Stimulated activated CD4-positive, alpha-beta T cell treated with anti-CD3 and anti-CD28 coated beads, Interleukin-15, amount 100 ng/mL, for 48 hours (primary cell): ENCODE measurements around the gene HS1BP3.

ENCODE experiments used
- DNase-seq, 2 donors: peaks; one replicate each; pipeline ENCODE4 v3.0.0-alpha.2; 2020; ENCODE audit warnings: low read depth in 2 of 2

Gene HS1BP3

DNA sequence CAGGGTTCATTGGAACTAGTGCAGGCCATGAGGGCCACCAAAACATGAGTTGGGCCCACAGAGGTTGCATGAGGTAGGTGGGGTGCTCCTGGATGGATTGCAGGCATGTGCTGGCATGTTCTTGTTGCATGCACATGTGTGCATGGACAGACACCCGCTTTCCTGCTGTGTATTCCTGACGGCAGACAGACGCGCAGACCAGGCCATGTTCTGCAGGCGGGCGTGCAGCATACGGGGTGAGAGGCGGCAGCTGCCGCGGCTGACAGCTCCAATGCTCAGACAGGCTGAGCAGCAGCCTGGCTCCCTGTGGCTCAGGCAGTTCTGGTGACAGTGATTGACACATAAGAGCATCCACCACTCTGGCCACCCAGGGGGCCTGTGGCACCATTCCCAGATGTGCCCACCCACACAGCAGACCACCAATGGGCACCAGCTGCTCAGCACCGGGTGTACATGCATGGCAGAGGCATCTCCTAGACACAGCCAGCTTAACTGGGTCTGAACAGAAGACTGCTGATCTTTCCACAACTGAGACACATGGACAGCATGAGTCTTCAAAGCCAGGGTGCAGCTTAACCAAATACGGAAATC, 21.2 kb downstream of the HS1BP3 start:
- no peak for DNase-seq

DNA sequence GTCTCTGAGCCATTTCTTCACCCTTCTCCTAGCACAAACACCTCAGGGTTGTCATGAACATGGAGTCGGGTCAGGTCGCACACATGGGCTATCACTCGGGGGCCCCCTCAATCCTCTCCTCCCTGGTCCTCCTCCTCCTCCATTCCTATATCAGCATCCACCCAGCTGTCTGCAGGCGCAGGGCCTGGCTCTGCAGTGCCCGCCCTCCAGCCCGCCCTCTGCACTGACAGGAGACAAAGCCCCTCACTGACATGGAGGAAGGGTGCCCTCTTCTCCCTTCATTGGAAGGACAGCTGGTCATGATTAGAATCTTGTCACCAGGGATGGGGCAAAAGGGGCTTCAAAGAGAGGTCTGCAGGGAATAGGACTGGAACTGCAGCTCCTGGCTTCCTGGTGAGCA, 21.7 kb downstream of the HS1BP3 start:
- DNase-seq, result no peak

DNA sequence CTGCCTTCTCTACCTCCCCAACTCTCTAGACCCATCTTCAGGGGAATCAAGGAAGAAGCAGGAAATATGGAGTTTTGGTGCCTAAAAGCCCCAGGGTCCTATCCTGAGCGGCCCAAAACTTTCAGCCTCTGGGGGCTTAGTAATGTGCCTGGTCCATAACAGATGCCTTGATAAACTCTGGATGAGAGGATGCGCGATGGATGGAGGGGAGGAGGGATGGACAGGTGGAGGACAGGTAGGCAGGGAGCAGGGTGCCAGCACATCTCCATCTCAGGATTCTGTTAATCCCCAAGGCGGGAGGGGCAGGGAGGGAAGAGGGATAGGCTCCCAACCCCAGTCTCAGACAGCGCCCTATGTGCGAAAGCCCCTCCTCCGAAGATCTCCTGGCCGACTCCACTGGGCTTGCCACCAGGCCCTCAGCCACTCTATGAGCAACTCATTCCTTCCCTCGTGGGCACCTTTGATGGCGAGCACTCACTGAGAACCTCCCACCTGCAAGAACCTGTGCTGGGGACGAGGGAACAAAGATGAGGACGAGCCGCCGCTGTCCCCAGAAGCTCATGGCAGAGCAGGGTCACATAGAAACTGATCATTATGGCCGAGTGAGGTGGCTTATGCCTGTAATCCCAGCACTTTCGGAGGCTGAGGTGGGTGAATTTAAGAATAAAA, 23.1 kb downstream of the HS1BP3 start:
- no peak for DNase-seq

DNA sequence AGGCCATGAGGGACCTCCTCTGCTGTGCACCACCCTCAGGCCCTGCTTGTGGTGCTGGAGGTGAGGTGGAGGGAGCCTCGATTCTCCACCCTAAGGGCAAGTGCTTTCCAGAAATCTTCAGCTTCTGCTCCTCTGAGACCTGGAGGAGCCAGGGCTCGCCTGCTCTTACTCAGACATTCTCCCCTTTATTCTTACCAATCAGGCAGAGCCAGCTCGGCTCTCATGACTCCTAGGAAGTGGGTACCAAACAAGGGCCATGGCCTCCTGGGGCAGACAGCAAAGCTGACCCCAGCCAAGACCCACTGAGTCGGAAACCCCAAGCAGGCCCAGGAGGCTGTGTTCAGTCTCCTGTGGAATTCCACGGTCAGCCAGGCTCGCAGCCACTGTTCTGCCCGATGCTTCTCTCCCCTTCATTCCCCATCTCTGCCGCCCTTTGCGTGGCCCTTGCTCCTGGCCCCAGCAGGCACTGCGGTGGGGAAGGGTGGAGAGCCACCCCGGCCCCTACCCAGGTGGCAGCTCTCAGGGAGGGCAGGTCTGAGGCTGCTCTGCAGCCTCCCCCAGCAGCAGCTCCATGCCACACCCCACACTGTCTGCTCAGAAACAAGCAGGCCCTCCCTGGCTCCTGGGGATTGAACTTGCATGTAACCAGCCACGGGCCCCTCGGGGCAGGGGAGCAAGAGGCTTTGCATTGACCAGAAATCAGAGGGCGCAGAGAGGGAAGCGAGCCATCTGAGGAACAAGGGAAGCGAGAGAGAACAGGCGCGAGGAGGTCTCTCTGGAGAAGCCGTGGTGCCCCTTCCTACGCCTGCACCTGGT, 24.0 kb downstream of the HS1BP3 start:
- no peak for DNase-seq

DNA sequence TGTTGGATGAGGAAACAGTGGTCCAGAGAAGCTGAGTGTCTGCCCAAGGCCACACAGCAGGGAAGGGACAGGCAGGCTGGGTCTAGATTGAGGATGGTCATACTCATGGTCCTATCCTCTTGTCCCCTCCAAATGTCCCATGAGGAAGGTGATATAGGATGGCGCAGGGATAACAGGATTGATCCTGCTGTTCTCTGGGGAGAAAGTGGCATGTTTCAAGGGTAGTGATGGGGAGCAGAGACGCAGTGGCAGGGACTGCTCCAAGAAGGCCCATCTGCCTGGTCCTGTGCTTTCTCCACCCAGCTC, 24.6 kb downstream of the HS1BP3 start:
- no peak for DNase-seq

DNA sequence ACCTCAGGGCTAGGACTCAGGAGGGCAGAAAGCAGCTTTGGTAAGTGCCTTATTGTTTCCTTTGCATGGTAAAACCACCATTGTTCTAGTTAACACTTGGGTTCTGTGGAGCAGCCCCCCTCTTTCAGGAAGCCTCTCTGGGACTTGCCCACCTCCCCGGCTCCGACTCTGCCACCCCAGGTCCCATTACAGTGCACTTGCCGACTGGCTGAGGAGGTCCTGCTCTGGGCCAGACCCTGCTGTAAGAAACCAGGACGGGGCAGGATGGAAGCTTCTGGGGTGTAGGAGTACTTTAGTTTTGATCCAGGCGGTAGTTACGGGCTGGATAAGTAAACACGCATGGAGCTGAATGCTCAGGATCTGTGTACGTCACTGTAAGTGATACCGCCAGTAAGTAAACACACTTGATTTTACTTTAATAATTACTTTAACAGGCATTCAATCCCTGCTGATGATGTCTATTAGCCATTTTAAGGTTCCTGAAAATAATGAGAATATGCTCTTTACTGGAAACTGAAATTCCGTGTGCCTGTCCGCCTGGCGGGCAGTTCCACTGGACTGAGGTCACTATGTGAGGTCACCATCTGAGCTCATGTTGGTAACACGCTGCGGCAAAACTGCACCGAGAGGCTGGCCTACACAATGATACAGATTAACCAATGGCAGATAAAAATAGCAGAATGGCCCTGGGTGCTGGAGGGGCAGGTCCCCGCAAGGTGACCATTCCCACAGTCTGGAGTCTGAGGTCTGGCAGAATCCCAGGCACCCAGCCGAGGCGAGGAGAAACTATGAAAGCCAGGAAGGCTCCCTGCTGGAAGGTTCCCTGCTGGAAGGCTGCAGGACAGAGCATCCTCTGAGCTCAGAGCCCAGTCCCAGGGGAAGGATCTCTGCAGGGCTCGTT, 25.2 kb downstream of the HS1BP3 start:
- no peak for DNase-seq

DNA sequence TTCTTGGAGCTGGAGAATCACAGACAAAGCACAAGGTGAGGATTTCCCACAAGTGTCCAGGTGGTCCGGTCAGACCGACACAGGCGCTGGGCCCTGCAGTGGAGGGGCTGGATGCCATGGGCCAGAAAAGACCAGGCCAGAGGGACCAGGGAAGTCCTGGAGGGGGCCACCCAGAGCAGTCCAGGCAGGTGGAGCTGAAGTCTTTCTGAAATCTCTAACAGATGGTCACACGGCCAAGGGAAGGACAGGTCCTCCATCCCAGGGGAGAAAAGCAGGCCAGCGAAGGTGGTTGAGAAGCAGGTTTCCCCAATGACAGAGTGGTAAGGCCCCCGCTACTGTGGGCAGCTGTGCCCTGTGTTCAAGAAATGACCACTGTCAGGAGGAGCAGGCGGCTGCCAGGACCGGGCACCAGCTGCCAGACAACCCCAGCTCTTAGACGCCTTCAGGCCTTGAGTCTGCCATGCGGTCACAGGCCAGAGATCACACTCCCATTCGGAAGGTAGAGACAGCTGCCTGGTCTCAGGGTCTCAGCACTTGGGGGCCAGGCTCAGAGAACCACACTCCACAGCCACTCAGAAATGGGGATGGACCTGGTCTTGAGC, 25.9 kb downstream of the HS1BP3 start:
- no peak for DNase-seq

DNA sequence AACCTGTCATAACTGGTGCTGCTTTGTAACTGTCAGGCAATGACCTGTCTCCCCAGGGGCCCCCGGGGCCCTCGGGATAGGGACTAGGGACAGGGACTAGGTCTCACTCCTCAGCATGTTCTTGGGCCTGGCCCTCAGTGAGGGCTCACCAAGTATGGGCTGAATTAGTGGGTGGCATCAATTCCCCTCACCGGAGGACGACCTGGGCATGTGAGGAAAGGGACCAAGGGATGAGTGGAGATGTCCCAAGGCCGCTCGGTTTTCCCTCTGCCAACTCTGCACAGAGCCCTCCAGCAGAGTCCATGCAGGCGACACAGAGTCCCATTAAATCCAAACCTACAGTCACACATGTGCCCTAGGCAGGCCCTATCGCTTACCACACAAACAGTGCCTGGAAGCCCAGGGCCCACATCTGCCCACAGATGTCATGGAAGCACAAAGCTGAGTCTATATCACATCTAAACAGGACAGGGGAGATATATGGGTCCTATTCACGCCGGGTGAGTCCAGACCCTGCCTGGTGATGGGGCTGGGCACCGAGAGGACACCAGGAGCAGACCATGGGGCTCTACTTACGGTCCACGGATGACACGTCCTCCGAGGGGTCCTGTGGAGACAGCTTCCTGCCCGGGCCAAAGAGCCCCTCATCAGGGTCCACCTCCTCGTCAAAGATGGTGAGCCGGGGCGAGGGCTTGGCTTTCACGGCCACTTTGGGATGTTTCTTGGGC, 26.6 kb downstream of the HS1BP3 start:
- DNase-seq, result no peak

DNA sequence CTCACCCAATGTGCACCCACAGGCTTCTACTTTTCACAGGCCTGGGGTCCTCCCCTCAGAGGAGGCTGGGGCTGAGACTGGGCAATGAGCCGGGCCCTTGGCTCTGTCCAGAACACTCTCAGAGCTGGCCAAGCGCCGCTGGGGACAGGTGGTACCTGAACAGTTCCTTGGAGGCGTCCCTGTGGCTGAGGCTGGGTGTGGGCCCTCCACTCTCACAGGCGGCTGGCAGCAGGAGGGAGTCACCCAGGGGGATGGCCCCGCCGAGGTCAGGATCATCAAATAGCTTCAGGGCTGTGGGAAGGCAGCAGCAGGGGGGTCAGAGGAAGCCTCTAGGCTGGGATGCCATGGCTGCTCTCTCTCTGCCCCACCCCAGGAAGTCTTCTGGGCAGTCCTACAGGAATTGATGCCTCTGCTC, 27.1 kb downstream of the HS1BP3 start:
- DNase-seq, result no peak

DNA sequence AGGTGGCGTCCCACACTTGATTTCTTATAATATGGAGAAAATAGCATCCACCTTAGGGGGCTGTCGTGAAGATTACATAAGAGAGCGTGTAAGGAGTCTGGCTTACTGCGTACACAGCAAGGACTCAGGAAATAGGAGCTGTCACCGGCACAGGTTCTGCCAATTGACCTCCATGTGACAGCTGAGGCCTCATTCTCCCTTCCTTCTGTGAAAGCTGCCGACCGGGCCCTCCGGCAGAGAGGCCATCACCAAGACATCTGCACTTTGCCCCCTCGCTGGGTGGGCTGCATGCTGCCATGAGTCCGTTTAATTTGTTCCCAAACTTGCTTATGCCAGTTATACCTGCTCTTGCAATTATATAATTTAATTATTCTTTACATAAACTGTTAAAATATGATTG, 27.7 kb downstream of the HS1BP3 start:
- DNase-seq, result no peak

DNA sequence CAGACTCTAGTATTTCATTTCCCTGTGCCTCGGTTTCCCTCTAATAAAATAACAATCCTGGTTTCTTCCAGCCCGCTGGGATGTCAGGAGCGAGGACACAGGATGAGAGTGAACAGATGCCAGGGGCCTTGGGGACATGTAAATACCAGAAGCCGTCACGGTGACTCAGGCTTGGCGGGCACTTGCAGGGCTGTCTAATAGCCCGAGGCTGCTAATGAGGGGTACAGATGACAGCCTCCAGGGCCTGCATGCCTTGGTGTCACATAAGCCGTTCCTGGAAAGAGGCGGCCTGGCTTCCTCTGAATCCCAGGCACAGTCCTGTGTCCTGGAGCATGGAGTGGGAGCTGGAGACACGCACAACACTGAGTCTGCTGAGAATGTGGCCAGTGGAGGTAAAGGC, 28.2 kb downstream of the HS1BP3 start:
- no peak for DNase-seq

DNA sequence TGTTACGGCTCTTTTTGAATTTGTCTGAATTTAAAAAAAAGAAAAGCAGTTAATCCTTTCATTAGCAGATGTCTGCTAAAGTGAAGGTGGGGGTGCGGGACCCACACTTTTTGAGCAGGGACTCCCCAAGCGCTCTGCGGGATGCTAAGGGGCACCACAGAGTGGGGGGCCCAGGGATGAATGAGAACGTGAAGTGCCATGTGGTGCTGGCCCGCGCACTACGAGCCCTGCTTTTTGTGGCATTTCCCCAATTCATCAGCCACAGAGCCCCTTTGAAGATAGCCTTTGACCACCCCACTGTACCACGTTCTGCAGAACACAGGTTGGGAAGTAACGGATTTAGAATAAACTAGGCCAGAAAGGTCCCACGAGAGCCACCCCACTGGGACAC, 28.6 kb downstream of the HS1BP3 start:
- DNase-seq, result no peak

DNA sequence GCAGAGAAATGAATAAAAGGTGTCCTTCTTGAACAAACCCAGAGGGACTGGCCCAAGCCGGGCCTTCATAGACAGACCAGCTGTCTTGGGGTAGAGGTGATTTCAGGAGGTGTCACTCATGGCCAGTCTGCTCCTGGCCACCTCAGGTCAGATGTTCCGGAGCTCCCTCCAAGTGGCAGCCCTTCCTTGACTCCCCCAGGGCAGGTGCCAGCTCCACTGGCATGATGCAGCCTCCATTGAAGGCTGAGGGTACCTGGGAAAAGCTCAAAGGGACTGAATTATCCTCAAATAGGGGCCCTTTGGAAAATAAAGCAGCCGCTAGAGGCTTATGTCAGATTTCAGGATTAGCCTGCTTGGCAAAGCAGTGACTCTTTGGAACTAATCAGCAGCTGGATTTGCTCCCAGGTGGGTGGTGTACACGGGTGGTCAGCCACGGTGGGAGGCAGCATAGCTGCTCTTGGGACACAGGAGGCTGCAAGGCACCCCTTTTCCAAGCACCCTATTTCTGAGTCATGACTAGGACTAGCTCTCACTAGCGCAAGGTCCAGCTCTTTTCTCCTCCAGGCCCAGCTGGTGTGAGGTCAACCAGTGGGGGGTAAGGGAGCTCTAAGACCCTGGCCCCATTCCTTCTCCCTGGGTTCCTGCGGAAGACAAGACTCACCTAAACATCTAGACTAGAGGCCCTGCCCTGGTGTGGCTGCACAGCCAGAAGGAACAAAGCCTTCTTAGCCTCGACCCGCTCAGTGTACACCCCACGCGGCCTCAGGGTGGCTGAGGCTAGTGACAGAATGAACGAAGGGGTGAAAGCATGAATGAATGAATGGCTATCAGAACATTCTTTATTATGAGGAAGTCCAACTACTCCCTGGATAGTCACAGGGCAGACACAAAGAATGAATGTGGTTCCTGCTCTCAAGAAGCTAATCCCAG, 29.3 kb downstream of the HS1BP3 start:
- no peak for DNase-seq

DNA sequence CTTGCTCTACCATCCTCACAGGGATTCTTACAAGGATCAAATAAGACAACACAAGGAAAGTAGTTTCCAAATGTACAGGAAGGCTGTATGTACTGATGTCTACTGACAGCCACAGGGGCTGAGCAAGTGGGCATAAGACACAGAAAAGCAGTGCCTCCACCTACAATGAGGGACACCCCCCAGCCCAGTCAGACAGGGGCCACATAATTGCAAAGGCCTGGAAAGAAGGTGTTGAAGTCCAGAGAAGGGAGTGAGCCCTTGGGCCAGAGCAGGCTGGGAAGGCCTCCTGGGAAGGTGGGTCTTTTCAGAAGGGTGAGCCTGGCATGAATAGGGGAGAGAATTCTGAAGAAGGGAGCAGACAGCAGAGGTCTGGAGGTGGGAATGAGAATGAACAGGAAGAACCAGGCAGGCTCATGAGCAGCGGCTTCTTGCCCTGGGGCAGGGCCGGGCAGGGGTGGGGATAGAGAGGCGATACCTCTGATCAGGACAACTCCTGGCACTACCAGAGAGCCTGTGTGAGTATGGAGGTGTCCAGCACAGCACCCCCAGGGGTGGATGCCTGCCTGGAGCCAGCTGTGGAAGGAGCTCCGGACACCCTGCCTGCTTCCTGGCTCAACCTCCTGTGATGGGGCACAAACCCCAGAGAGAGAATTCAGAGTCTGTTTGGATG, 30.1 kb downstream of the HS1BP3 start:
- no peak for DNase-seq

DNA sequence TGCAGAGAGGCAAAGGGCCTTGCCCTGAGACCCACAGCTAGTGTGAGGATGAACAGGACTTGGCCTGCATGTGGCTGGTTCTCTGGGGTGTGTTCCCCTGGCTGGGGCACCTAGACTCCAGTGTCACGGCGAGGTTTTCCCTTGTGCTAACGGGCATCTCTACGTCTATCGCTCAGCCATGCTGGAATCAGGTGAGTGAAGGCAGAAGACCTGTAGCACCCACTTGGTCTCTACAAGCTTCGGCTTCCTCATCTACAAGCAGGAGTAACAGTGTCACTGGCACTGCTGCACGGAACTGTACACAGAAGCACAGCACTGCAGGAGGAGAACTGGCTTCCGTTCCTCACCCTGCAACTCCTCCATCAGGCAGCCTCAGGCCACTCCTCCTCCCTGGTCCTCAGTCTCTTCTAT, 30.6 kb downstream of the HS1BP3 start:
- no peak for DNase-seq

DNA sequence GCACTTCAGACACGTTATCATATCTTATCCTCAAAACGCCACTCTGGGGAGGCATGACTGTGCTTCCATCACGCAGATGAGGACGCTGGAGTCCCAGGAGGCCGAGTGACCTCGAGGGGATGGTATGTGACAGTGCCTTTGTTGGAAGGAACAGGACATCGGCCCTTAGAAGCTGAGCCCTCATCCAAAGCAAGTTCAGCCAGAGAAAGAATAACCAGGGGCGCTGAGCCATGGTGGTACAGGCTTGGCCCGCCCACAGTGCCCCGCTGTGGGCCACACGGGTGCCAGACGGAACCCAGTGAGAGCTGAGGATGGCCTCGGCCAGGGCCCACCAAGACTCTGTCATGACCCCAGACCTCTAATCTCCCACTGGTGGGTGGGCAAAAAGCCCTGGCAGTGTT, 31.3 kb downstream of the HS1BP3 start:
- DNase-seq, result no peak

DNA sequence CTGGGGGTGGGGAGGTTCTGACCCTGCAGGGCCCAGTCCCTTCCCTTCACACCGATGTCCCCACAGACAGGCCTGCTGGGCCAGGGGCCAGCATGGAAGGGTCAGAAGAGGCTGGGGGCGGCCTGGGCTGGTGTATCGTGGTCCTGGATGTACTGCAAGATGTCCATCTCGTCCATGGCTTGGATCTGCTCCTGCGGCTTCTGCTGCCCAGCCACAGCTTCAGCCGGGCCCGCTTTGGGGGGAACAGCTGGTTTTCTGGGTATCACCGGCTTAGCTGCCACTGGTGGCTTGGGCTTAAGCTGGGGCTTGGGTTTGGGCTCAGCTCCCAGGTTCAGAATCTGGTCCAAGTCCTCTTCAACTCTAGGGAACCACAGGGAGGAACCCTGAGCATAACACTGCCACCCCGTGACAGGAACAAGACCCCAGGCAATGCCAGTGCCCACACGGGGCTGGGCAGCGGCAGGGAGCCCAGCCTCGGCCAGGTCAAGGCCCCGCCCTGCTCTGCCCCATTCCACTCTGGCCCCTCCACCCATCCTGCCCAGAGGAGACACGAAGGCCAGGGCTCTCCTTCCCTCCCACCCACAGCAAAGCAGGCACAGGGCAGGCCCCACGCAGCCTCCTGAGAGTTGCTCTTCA, 31.9 kb downstream of the HS1BP3 start:
- DNase-seq, result no peak

DNA sequence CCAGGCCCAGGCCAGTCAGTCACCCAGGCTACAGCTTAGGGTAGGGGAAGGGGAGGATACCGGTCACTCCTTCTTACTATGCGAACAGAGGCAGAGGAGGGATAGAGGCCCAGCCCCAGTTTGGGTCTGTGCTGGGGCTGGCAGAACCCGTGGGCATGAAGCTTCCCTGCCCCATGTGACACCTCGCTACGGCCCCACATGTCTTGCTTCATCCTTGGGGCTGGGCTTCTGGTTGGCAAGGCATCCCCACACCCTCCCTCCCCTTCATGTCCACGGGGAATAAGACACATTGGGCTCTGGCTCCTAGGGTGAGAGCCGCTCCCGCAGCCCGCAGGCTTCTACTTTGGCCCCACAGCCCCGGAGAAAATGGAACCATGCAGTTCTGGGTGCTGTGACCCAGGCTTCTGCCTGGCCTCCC, 32.4 kb downstream of the HS1BP3 start:
- no peak for DNase-seq

DNA sequence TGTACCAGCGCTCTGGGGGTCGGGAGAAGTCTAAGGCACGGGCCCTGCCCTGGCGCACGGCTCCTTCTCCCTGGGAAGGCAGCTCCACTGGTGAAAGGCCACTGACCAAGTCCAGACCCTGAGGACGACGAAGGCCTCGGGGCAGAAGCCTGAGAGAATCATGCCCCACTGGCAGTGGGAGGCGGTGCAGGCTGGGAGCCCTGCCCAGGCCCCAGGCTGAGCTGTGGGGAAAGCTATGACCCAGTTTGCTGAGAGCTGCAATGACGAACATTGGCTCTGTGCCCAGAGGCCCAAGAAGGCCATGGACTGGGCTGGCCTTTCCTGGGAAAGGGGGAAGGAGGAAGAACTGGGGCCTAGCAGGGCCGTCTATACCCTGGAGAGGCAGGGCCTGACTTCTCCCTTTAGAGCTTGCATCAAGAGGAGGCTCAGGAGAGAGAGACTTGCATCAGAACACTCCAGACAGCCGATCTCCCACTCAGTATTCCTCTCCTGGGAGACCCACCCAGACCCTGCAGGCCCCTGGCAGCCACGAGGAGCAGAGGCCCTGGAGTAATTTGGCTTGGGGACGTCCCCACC, 32.9 kb downstream of the HS1BP3 start:
- DNase-seq, result no peak
